CD14-positive monocyte (primary cell): Measurements from ENCODE around the gene ZDHHC8. TPM values are rescaled to one million over a fixed set of nuclear protein-coding genes. Genes with fewer than 3 reads are reported as not detected.
A peak's percentile ranks its signal among the peaks of the same experiment; 100 is the strongest.

Source experiments
- DNase-seq, 3 donors: peaks; one replicate each; pipeline ENCODE4 v3.0.0-alpha.2; 2011 to 2022
- H2AFZ ChIP-seq: 2 replicates; pipeline ENCODE4 v1.6.0; 2012; ENCODE audit warnings: mild to moderate bottlenecking, low read depth, low read length, inconsistent platforms; ENCODE audit not compliant: insufficient read depth, poor library complexity, severe bottlenecking
- H3K27ac ChIP-seq, 2 donors: 1 replicate in 1 of 2; 2 replicates in 1 of 2; pipeline ENCODE4 v1.5.1; 2012 to 2013; ENCODE audit warnings: low read length in 2 of 2, control low read depth in 1 of 2, inconsistent platforms in 1 of 2, low read depth in 1 of 2, mild to moderate bottlenecking in 1 of 2
- H3K27me3 ChIP-seq, 2 donors: one replicate each; pipeline versions ENCODE4 v1.6.0 to v1.6.1; 2011 to 2013; ENCODE audit warnings: low read length in 2 of 2; ENCODE audit not compliant: control insufficient read depth in 2 of 2, insufficient read depth in 2 of 2
- H3K36me3 ChIP-seq, 2 donors: replicated peaks in 1 of 2; 1 replicate in 1 of 2; 2 replicates in 1 of 2; pipeline versions ENCODE4 v1.5.1 to v1.6.1; 2012 to 2013; ENCODE audit warnings: low read length in 2 of 2, control low read depth in 1 of 2, inconsistent platforms in 1 of 2, mild to moderate bottlenecking in 1 of 2; ENCODE audit not compliant: insufficient read depth in 2 of 2, control insufficient read depth in 1 of 2
- H3K4me1 ChIP-seq, 2 donors: 1 replicate in 1 of 2; 2 replicates in 1 of 2; pipeline versions ENCODE4 v1.5.1 to v1.6.1; 2012 to 2013; ENCODE audit warnings: low read length in 2 of 2, control low read depth in 1 of 2, inconsistent platforms in 1 of 2, mild to moderate bottlenecking in 1 of 2, moderate library complexity in 1 of 2; ENCODE audit not compliant: insufficient read depth in 2 of 2, control insufficient read depth in 1 of 2
- H3K4me2 ChIP-seq: replicated peaks from 2 replicates; pipeline ENCODE3; 2012; ENCODE audit warnings: low read length, moderate library complexity, mild to moderate bottlenecking; ENCODE audit not compliant: poor library complexity, severe bottlenecking; ENCODE audit errors: extremely low read depth
- H3K4me3 ChIP-seq, 3 experiments: fragments of 200-600 bp in 1 of 3; sonication (generic) in 1 of 3; replicated peaks in 1 of 3; 1 replicate in 2 of 3; 2 replicates in 1 of 3; pipeline ENCODE4 v1.5.1; 2011 to 2013; ENCODE audit warnings: low read length in 3 of 3, mild to moderate bottlenecking in 3 of 3, control low read depth in 2 of 3, low read depth in 2 of 3, inconsistent platforms in 1 of 3, moderate library complexity in 1 of 3
- H3K79me2 ChIP-seq: 2 replicates; pipeline ENCODE4 v1.6.0; 2012; ENCODE audit warnings: mild to moderate bottlenecking, control low read depth, inconsistent platforms, low read length, moderate library complexity; ENCODE audit not compliant: insufficient read depth
- H3K9ac ChIP-seq: 2 replicates; pipeline ENCODE4 v1.6.0; 2017; ENCODE audit warnings: low read length, mild to moderate bottlenecking; ENCODE audit not compliant: insufficient read depth, poor library complexity, severe bottlenecking
- H3K9me3 ChIP-seq, 2 donors: replicated peaks in 1 of 2; 1 replicate in 1 of 2; 2 replicates in 1 of 2; pipeline versions ENCODE4 v1.5.1 to v1.6.1; 2012 to 2013; ENCODE audit warnings: low read length in 2 of 2, control low read depth in 1 of 2; ENCODE audit not compliant: control insufficient read depth in 1 of 2, insufficient read depth in 1 of 2
- H4K20me1 ChIP-seq: 2 replicates; pipeline ENCODE4 v1.6.0; 2012; ENCODE audit warnings: mild to moderate bottlenecking, low read length, control low read depth, moderate library complexity; ENCODE audit not compliant: insufficient read depth
- H3K27ac Mint-ChIP-seq, 7 donors: one replicate each; pipeline ENCODE4 v1.8.0; 2020; ENCODE audit warnings: mild to moderate bottlenecking in 7 of 7, mixed read lengths in 7 of 7, moderate library complexity in 6 of 7, inconsistent platforms in 2 of 7
- H3K27me3 Mint-ChIP-seq, 3 donors: one replicate each; pipeline ENCODE4 v1.8.0; 2021 to 2022; ENCODE audit warnings: low read depth in 3 of 3, mild to moderate bottlenecking in 3 of 3, mixed read lengths in 3 of 3, moderate library complexity in 3 of 3, inconsistent platforms in 1 of 3
- H3K36me3 Mint-ChIP-seq, 2 donors: one replicate each; pipeline ENCODE4 v1.8.0; 2020; ENCODE audit warnings: mixed read lengths in 2 of 2, inconsistent platforms in 1 of 2, mild to moderate bottlenecking in 1 of 2
- H3K4me1 Mint-ChIP-seq: one replicate; pipeline ENCODE4 v1.8.0; 2020; ENCODE audit warnings: mild to moderate bottlenecking, mixed read lengths
- H3K4me3 Mint-ChIP-seq, 2 donors: one replicate each; pipeline ENCODE4 v1.8.0; 2020; ENCODE audit warnings: mild to moderate bottlenecking in 2 of 2, mixed read lengths in 2 of 2, moderate library complexity in 1 of 2
- H3K9me3 Mint-ChIP-seq, 7 donors: one replicate each; pipeline ENCODE4 v1.8.0; 2020 to 2022; ENCODE audit warnings: mixed read lengths in 7 of 7, mild to moderate bottlenecking in 6 of 7, moderate library complexity in 6 of 7, inconsistent platforms in 2 of 7
- WGBS: methylation state at CpG from one replicate; pipeline ENCODE4 v1.1.5; 2013; ENCODE audit warnings: missing lambda C conversion rate; ENCODE audit not compliant: insufficient coverage; 5-methylcytosine and 5-hydroxymethylcytosine counted together
- intact Hi-C, 2 donors: fragments of 100-400 bp; cut with micrococcal nuclease; formaldehyde crosslinking; loops; one replicate each; pipeline versions ENCODE4 v1.15.0 to v1.15.1; 2023
- polyA plus RNA-seq, 3 donors: library from polyadenylated mRNA; depleted of rRNA in 1 of 3; unstranded in 2 of 3; stranded (reverse) in 1 of 3; fragments of 300-500 nt in 2 of 3; fragments of >200 nt in 1 of 3; fragmentation: Illumina TruSeq in 2 of 3; gene quantifications; 1 replicate in 2 of 3; 2 replicates in 1 of 3; pipeline ENCODE4 v1.2.3, GENCODE V29; 2012 to 2021
- TF ChIP-seq, protein P1 (sequence below): fragments of 200-600 bp; IDR thresholded peaks from one replicate; pipeline ENCODE4 v1.8.0; 2022; ENCODE audit warnings: antibody characterized with exemption, mild to moderate bottlenecking

Gene ZDHHC8
- polyA plus RNA-seq, 3 donors, result 0.73 to 76.3 (median 1.1) TPM

DNA sequence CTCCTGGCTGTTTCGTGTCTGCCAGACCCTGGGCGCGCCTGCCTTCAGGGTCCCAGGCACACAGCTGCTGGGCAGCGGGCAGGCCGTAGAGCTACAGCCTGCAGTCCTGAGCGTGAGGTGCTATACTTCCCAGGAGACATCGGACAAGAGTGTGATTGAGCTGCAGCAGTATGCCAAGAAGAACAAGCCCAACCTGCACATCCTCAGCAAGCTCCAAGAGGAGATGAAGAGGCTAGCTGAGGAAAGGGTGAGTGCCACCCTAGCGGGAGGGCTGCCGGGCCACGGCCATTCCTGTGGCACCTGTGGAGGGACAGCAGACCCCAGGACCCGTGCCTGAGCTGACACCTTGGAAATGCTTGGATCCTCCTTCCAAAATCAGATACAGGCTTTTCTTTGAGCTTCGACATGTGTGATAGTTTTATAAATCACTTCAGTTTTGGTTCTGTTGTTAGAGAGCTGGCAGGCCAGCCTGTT, 22.8 kb upstream of the ZDHHC8 start:
- Mint-ChIP-seq H3K27ac (peak overlapping the region in 1 of 7 donors; percentile 65), H3K27me3 (peaks cover 0 to 2% (median under 1%) of the 10 kb centered on the region in 3 donors), H3K4me3 (no peak overlapping the region), H3K4me1 (no peaks in the 10 kb centered on the region), H3K9me3 (no peaks in the 10 kb centered on the region), H3K36me3 (peaks cover 50 to 88% of the 10 kb centered on the region in 2 donors)
- no peaks in the 10 kb centered on the region for H3K4me1 ChIP-seq
- no peak overlapping the region for H3K27ac ChIP-seq
- H3K4me3 ChIP-seq, result no peak overlapping the region
- H3K27me3 ChIP-seq, result no peaks in the 10 kb centered on the region
- peaks cover 3% of the 10 kb centered on the region for H3K79me2 ChIP-seq
- no peak for DNase-seq
- intact Hi-C loops, result no loop called here
- no peak overlapping the region for H3K4me2 ChIP-seq
- no peak overlapping the region for H2AFZ ChIP-seq
- no peak overlapping the region for H3K9ac ChIP-seq
- peaks cover 83 to 96% of the 10 kb centered on the region in 2 donors for H3K36me3 ChIP-seq
- TF ChIP-seq, protein P1, sequence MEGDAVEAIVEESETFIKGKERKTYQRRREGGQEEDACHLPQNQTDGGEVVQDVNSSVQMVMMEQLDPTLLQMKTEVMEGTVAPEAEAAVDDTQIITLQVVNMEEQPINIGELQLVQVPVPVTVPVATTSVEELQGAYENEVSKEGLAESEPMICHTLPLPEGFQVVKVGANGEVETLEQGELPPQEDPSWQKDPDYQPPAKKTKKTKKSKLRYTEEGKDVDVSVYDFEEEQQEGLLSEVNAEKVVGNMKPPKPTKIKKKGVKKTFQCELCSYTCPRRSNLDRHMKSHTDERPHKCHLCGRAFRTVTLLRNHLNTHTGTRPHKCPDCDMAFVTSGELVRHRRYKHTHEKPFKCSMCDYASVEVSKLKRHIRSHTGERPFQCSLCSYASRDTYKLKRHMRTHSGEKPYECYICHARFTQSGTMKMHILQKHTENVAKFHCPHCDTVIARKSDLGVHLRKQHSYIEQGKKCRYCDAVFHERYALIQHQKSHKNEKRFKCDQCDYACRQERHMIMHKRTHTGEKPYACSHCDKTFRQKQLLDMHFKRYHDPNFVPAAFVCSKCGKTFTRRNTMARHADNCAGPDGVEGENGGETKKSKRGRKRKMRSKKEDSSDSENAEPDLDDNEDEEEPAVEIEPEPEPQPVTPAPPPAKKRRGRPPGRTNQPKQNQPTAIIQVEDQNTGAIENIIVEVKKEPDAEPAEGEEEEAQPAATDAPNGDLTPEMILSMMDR, result no peak
- WGBS, result 90% methylated on average over 6 of the region's 12 CpGs
- H3K9me3 ChIP-seq, result no peaks in the 10 kb centered on the region
- H4K20me1 ChIP-seq, result peaks cover 21% of the 10 kb centered on the region

DNA sequence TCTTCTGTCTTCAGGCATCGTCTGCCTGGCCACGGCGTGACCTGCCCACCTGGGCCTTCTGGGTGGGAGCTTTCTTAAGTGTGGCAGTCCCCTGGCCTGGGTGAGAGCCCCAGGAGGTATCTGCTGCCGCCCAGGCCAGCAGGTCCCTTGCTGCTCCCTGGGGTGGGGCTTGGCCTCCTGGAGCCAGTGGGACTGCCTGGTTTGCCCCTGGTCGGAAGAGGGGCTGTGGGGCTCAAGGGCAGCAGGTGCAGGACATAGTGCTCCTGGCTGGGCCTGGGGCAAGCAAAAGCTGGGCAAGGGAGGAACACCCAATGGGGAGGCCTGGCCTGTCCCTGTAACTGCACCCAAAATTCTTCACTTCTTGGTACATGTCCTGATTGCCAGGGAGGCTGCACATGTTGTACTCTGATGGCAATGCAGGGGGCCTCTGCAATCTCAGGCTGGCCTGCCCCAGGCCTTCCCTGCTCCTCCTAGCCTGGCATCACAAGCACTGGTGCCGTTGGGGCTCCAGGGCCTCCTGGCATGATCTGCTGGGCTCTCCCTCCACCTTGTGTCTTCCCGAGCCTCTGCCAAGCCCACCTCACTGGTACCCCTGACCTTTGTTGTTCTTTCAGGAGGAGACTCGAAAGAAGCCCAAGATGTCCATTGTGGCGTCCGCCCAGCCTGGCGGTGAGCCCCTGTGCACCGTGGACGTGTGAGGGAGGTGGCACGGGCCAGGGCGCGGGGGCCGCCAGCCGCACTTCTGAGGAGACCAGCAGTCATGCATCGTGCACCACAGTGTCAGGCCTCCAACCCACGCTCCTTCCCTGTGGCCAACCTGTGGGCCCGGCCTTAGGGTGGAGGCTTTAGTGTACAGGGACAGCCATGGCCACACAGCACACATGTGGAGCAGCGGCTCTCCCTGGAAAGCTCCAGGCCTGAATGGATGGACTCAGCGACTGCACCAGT, 21.9 kb upstream of the ZDHHC8 start:
- no peaks in the 10 kb centered on the region for H3K9me3 Mint-ChIP-seq
- TF ChIP-seq, protein P1, result no peak
- no peak for DNase-seq
- Histone ChIP-seq H3K27me3 (no peaks in the 10 kb centered on the region), H3K4me3 (no peak overlapping the region), H3K9ac (no peak overlapping the region), H3K79me2 (peaks cover 9% of the 10 kb centered on the region), H3K9me3 (no peaks in the 10 kb centered on the region), H2AFZ (no peak overlapping the region), H3K36me3 (peaks cover 88 to 98% of the 10 kb centered on the region in 2 donors), H3K27ac (no peak overlapping the region), H4K20me1 (peaks cover 21% of the 10 kb centered on the region), H3K4me1 (no peaks in the 10 kb centered on the region), H3K4me2 (no peak overlapping the region)
- intact Hi-C loops, result loop anchor here in 1 of 2 donors (10.0 kb wide), 2 partner anchors 85 to 255 kb away; partner anchors contain the start of genes GNB1L, RTL10 and TANGO2
- H3K4me1 Mint-ChIP-seq, result peaks cover 2% of the 10 kb centered on the region
- 97% methylated on average over 23 of the region's 23 CpGs for WGBS
- peaks cover 0 to 2% (median 1%) of the 10 kb centered on the region in 3 donors for H3K27me3 Mint-ChIP-seq
- H3K27ac Mint-ChIP-seq, result peak overlapping the region in 3 of 7 donors; percentile 12 to 83 (median 75)
- peaks cover 53 to 89% of the 10 kb centered on the region in 2 donors for H3K36me3 Mint-ChIP-seq
- H3K4me3 Mint-ChIP-seq, result no peak overlapping the region
